RWPE1 (cell line): ENCODE results near the gene IBA57.
A peak's percentile ranks its signal among the peaks of the same experiment; 100 is the strongest.
"Not testable (repeated sequence)": the region's sequence is repeated elsewhere in the genome, so short reads cannot be mapped to it uniquely, and the experiment has no call there.

ENCODE experiments used
- CTCF ChIA-PET: fragments of 350-600 bp; sonication (Branson Sonifier 250); formaldehyde crosslinking; extraction: SDS; loops from one replicate; lab custom pipeline; 2021; lab: Yijun Ruan, JAX
- POLR2A ChIA-PET: fragments of 400-600 bp; formaldehyde crosslinking; extraction: SDS; loops from one replicate; lab custom pipeline; 2020; ENCODE audit warnings: antibody characterized with exemption; ENCODE audit not compliant: low non-redundant PET; lab: Yijun Ruan, JAX
- DNase-seq: peaks from one replicate; pipeline ENCODE4 v3.0.0; 2012; ENCODE audit warnings: low spot score
- H3K27ac ChIP-seq: fragments of 450-650 bp; 2 replicates; pipeline ENCODE4 v1.5.1; 2017
- CTCF ChIP-seq: fragments of 450-650 bp; conservative IDR thresholded peaks from 2 replicates; pipeline ENCODE4 v1.5.1; 2017; ENCODE audit warnings: low read depth, mild to moderate bottlenecking

Gene IBA57

GRCh38 chr1:228218513-228219244 is 53.1 kb downstream of the IBA57 start:
- CTCF ChIA-PET: interaction anchor here (0.6 kb wide), 1 partner anchor 12 kb away, joined by 3 read pairs; no protein-coding TSS in a partner anchor
- POLR2A ChIA-PET: no interaction called here
- no peak for TF ChIP-seq CTCF
- DNase-seq: no peak
- H3K27ac ChIP-seq: peak overlapping the region; percentile 25

- POLR2A ChIA-PET: no interaction called here
- CTCF ChIA-PET: interaction anchor here (0.6 kb wide), 1 partner anchor 1500 kb away, joined by 3 read pairs; no protein-coding TSS in a partner anchor
- DNase-seq: no peak
- TF ChIP-seq CTCF: no peak
- peak overlapping the region; percentile 25; the same call in 1 of the 2 replicates for H3K27ac ChIP-seq
These were observed 53.8 kb downstream of the IBA57 start for GRCh38 chr1:228219245-228219961.

DNA sequence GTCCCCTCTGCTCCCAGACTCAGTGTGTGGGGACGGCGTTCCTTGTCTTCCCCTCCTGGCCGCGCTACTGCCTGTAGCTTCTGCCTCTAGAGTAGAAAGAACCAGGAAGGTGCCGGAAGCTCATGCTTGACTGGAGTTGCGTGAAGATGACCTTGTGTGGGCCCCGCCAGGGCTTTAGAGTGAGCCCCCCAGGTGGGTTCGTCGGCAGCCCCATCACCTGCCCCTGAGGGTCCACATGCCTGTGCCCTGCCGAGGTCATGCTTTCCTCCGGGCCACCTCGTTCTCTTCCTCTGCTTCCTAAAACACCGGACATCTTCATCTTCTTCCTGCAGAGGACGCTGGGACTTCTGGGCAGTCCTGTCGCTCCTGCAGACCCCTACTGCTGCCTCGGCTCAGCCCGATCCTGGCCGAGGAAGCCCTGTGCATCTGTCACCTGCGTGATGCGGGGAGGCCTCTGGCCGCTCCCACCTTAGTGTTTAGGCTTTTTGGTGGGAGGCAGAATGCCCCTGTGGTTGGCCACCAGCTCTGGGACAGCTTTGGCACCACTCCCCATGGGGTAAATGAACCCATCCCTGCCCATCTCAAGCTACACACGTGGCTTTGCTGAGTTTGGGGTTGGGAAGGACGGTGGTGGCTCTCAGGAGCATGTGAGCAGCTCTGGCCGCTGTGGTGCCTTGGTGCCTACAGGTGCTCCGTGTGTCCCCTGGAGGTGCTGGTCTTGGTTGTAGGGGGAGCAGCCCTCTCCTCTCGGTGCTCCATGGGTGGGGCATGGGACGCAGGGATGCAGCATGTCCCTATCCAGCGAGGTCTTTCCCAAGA is 54.6 kb downstream of the IBA57 start:
- POLR2A ChIA-PET: no interaction called here
- TF ChIP-seq CTCF: no peak
- H3K27ac ChIP-seq: no peak overlapping the region
- CTCF ChIA-PET: interaction anchor here (0.6 kb wide), 1 partner anchor 1501 kb away, joined by 3 read pairs; no protein-coding TSS in a partner anchor
- no peak for DNase-seq

DNA sequence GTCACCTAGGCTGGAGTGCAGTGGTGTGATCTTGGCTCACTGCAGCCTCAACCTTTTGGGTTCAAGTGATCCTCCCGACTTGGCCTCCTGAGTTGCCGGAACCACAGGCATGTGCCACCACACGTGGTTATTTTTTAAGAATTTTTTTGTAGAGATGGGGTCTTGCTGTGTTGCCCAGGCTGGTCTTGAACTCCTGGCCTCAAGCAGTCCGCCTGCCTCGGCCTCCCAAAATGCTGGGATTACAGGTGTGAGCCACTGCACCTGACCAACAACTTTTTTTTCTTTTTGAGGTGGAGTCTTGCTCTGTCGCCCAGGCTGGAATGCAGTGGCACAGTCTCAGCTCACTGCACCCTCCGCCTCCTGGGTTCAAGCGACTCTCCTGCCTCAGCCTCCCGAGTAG is 55.5 kb downstream of the IBA57 start:
- H3K27ac ChIP-seq, DNase-seq, CTCF ChIA-PET, POLR2A ChIA-PET: not testable (repeated sequence)

DNA sequence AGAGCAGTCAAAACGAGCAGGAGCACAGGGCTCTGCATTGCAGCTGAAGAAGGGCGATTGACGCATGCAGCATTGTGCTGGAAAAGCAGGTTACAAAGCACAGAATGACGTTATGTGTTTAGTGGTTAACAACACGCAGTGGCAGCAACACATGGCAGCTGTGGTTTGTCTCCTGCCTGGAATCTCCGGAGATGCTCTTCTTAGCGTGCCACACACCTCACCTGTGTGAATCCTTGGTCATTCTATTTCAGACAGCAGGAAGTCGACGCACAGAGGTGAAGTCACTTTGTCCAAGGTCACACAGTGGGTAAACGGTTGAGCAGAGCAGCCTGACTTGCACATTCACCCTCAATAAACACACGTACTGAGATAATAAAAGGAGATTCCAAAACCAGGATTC is 56.9 kb downstream of the IBA57 start:
- no peak for DNase-seq
- CTCF ChIA-PET: no interaction called here
- POLR2A ChIA-PET: no interaction called here
- TF ChIP-seq CTCF: no peak
- no peak overlapping the region for H3K27ac ChIP-seq

DNA sequence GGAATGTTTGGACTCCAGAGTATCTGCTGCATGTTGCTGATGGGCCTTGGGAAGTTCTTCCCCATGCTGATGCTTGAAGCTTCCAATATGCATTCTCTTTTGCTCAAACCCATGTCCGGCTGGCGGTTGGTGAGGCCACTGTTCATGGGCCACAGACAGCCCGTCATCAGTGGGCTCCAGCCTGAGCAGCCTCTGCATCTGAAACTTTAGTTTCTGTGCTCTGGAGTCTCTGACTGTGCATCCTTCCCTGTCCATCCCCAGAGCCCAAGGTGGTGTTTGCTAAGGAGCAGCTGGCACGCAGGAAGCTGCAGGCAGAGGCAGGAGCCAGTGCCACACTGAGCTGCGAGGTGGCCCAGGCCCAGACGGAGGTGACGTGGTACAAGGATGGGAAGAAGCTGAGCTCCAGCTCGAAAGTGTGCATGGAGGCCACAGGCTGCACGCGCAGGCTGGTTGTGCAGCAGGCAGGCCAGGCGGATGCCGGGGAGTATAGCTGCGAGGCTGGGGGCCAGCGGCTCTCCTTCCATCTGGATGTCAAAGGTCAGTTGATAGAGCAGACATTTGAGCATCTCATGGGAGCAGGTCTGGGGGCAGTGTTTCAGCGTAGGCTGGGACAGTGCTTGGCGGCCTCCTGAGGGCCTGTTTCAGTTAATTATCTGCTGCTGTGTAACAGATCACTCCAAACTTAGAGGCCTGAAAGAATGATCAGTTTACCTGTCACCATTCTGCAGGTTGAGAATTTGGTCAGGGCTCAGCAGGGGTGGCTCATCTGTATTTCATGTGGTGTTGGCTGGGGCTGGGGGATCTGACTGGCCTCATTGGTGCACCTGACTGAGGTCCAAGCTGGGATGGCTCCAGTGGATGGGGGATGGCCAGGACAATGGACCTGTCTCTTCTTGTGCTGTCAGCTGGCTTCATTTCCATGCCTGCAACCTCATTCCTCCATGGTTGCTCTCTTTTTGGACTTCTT is 58.9 kb downstream of the IBA57 start:
- no peak overlapping the region for H3K27ac ChIP-seq
- TF ChIP-seq CTCF: no peak
- DNase-seq: no peak
- ChIA-PET CTCF (interaction anchor here (0.6 kb wide), 1 partner anchor 131 kb away, joined by 4 read pairs; no protein-coding TSS in a partner anchor), POLR2A (no interaction called here)
